A549 (cell line): ENCODE data around the gene ODC1.

Source experiments
- CEBPB ChIP-seq, 2 experiments: fragments of >200 bp in 1 of 2; sonication (Bioruptor Twin) in 1 of 2; formaldehyde crosslinking in 1 of 2; IDR thresholded peaks; 2 replicates each; pipeline ENCODE4 v1.6.1; 2012 to 2016
- ELK1 ChIP-seq: fragments of 150-350 bp; IDR thresholded peaks from 2 replicates; pipeline ENCODE4 v1.6.1; 2014; ENCODE audit warnings: low read depth, mild to moderate bottlenecking, low read length
- EP300 ChIP-seq, 2 experiments: fragments of >200 bp; sonication (Bioruptor Twin); formaldehyde crosslinking; IDR thresholded peaks; 2 replicates in 1 of 2; 3 replicates in 1 of 2; pipeline ENCODE4 v1.6.1; 2016 to 2017
- HOXA7 ChIP-seq: fragments of 250-450 bp; sonication (Bioruptor Pico); IDR thresholded peaks from 2 replicates; pipeline ENCODE4 v1.5.0; 2020; ENCODE audit warnings: mild to moderate bottlenecking, moderate library complexity
- MAFK ChIP-seq: fragments of 450-650 bp; IDR thresholded peaks from 2 replicates; pipeline ENCODE4 v1.6.1; 2014; ENCODE audit not compliant: partially characterized antibody
- MYC ChIP-seq: IDR thresholded peaks from 2 replicates; pipeline ENCODE4 v1.6.1; 2012; ENCODE audit warnings: mild to moderate bottlenecking, inconsistent platforms, low read length, improper control_type of control experiment, borderline replicate concordance
- NPAS2 ChIP-seq: fragments of 250-450 bp; sonication (Bioruptor Pico); IDR thresholded peaks from 2 replicates; pipeline ENCODE4 v1.8.0; 2022; ENCODE audit warnings: mild to moderate bottlenecking, moderate library complexity, borderline replicate concordance
- POLR2A ChIP-seq: IDR thresholded peaks from 2 replicates; pipeline ENCODE4 v1.6.1; 2012; ENCODE audit warnings: mild to moderate bottlenecking, low read length
- RARB ChIP-seq: fragments of 250-450 bp; sonication (Bioruptor Pico); IDR thresholded peaks from 2 replicates; pipeline ENCODE4 v1.8.0; 2021; ENCODE audit warnings: mild to moderate bottlenecking, moderate library complexity
- RCOR1 ChIP-seq: fragments of 150-350 bp; IDR thresholded peaks from 2 replicates; pipeline ENCODE4 v1.6.1; 2014; ENCODE audit warnings: antibody characterized with exemption, low read length, low read depth
- TP53 ChIP-seq: fragments of 250-450 bp; sonication (Bioruptor Pico); IDR thresholded peaks from 2 replicates; pipeline ENCODE4 v1.5.0; 2021; ENCODE audit warnings: mild to moderate bottlenecking, moderate library complexity
- USF2 ChIP-seq: fragments of 450-650 bp; IDR thresholded peaks from 2 replicates; pipeline ENCODE4 v1.6.1; 2014; ENCODE audit warnings: antibody characterized with exemption
- TF ChIP-seq, protein P1 (sequence below): fragments of >200 bp; sonication (Bioruptor Twin); formaldehyde crosslinking; IDR thresholded peaks from 3 replicates; pipeline ENCODE4 v1.5.1; 2016

GRCh38 chr2:10433264-10433946 lies 14.7 kb downstream of the ODC1 start:
- TF ChIP-seq EP300 (IDR thresholded peaks at IDR 0.05) (no peak), RARB (no peak), NPAS2 (CRISPR knock-in tag) (no peak), POLR2A (no peak), RCOR1 (no peak), USF2 (no peak), TP53 (CRISPR knock-in tag) (no peak), HOXA7 (no peak), MAFK (no peak), CEBPB (IDR thresholded peaks at IDR 0.05) (no peak), ELK1 (no peak), MYC (no peak)
- TF ChIP-seq, protein P1, sequence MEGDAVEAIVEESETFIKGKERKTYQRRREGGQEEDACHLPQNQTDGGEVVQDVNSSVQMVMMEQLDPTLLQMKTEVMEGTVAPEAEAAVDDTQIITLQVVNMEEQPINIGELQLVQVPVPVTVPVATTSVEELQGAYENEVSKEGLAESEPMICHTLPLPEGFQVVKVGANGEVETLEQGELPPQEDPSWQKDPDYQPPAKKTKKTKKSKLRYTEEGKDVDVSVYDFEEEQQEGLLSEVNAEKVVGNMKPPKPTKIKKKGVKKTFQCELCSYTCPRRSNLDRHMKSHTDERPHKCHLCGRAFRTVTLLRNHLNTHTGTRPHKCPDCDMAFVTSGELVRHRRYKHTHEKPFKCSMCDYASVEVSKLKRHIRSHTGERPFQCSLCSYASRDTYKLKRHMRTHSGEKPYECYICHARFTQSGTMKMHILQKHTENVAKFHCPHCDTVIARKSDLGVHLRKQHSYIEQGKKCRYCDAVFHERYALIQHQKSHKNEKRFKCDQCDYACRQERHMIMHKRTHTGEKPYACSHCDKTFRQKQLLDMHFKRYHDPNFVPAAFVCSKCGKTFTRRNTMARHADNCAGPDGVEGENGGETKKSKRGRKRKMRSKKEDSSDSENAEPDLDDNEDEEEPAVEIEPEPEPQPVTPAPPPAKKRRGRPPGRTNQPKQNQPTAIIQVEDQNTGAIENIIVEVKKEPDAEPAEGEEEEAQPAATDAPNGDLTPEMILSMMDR, result no peak
